ENCODE measurements around the gene R3HDML.
"Not testable (repeated sequence)": the region's sequence is repeated elsewhere in the genome, so short reads cannot be mapped to it uniquely, and the experiment has no call there.

The R3HDML gene

GRCh38 chr20:44336725-44337380, at the start of gene R3HDML:
Gene R3HDML (plus strand): TSS chr20:44337043. CDS start chr20:44337158, 115 bp downstream.
- CTCF ChIA-PET, result no interaction called here
- no peak for TF ChIP-seq CTCF (IDR thresholded peaks at IDR 0.05; ENCODE audit: control extremely low read depth, extremely low read depth, low read depth, missing control alignments)
- POLR2A ChIA-PET, result no interaction called here
- no peak for DNase-seq (ENCODE audit: extremely low spot score)

- ChIA-PET CTCF (interaction anchor here (1.5 kb wide), 2 partner anchors 17 to 69 kb away, joined by 3 to 4 read pairs; no protein-coding TSS in a partner anchor), POLR2A (no interaction called here)
- TF ChIP-seq CTCF (IDR thresholded peaks at IDR 0.05; ENCODE audit: control extremely low read depth, extremely low read depth, low read depth, missing control alignments), result no peak
- DNase-seq (ENCODE audit: extremely low spot score), result no peak
These were observed 49.4 kb upstream of the R3HDML start for GRCh38 chr20:44287272-44288097.

- POLR2A ChIA-PET, result no interaction called here
These were observed 48.6 kb upstream of the R3HDML start for GRCh38 chr20:44288252-44288651.

GRCh38 chr20:44291754-44292153, 45.1 kb upstream of the R3HDML start:
- ChIA-PET CTCF (interaction anchor here (1.0 to 3.5 kb wide), 2 partner anchors 19 to 75 kb away, joined by 3 to 19 read pairs; partner anchors contain the start of gene FITM2), POLR2A (no interaction called here)
- DNase-seq (ENCODE audit: extremely low spot score), result no peak
- no peak for TF ChIP-seq CTCF (IDR thresholded peaks at IDR 0.05; ENCODE audit: control extremely low read depth, extremely low read depth, low read depth, missing control alignments)

More at GRCh38 chr20:44288252-44288651, 48.6 kb upstream of the R3HDML start:
- CTCF ChIA-PET, result interaction anchor here (3.5 kb wide), 1 partner anchor 71 kb away, joined by 19 read pairs; no protein-coding TSS in a partner anchor
- no peak for DNase-seq (ENCODE audit: extremely low spot score)
- TF ChIP-seq CTCF (IDR thresholded peaks at IDR 0.05; ENCODE audit: control extremely low read depth, extremely low read depth, low read depth, missing control alignments), result no peak

- no peak for TF ChIP-seq CTCF (IDR thresholded peaks at IDR 0.05; ENCODE audit: control extremely low read depth, extremely low read depth, low read depth, missing control alignments)
- POLR2A ChIA-PET, result no interaction called here
- CTCF ChIA-PET, result interaction anchor here (1.3 to 3.5 kb wide), 3 partner anchors 11 to 79 kb away, joined by 3 to 16 read pairs (median 3); partner anchors contain the start of gene FITM2
- no peak for DNase-seq (ENCODE audit: extremely low spot score)
These were observed 40.8 kb upstream of the R3HDML start for GRCh38 chr20:44296011-44296410.

GRCh38 chr20:44297721-44298120, 39.1 kb upstream of the R3HDML start:
- no peak for TF ChIP-seq CTCF (IDR thresholded peaks at IDR 0.05; ENCODE audit: control extremely low read depth, extremely low read depth, low read depth, missing control alignments)
- ChIA-PET CTCF (interaction anchor here (3.5 kb wide), 1 partner anchor 13 kb away, joined by 16 read pairs; the partner anchor contains the start of gene FITM2), POLR2A (no interaction called here)
- no peak for DNase-seq (ENCODE audit: extremely low spot score)

GRCh38 chr20:44299011-44299535, 37.8 kb upstream of the R3HDML start:
- CTCF ChIA-PET, result interaction anchor here (1.6 to 2.1 kb wide), 2 partner anchors 12 to 82 kb away, joined by 6 to 23 read pairs; partner anchors contain the start of gene FITM2
- POLR2A ChIA-PET; DNase-seq (ENCODE audit: extremely low spot score): not testable (repeated sequence)
